Measurements from ENCODE around the gene CEMIP. TPM values are rescaled to one million over a fixed set of nuclear protein-coding genes. Genes with fewer than 3 reads are reported as not detected.

The CEMIP gene
- total and polyA plus RNA-seq, 2 of the 13 experiments (the other 11 are each of a cell fraction or from before 2014, with no cell fraction given) = 4.3 to 28.5 TPM

DNA sequence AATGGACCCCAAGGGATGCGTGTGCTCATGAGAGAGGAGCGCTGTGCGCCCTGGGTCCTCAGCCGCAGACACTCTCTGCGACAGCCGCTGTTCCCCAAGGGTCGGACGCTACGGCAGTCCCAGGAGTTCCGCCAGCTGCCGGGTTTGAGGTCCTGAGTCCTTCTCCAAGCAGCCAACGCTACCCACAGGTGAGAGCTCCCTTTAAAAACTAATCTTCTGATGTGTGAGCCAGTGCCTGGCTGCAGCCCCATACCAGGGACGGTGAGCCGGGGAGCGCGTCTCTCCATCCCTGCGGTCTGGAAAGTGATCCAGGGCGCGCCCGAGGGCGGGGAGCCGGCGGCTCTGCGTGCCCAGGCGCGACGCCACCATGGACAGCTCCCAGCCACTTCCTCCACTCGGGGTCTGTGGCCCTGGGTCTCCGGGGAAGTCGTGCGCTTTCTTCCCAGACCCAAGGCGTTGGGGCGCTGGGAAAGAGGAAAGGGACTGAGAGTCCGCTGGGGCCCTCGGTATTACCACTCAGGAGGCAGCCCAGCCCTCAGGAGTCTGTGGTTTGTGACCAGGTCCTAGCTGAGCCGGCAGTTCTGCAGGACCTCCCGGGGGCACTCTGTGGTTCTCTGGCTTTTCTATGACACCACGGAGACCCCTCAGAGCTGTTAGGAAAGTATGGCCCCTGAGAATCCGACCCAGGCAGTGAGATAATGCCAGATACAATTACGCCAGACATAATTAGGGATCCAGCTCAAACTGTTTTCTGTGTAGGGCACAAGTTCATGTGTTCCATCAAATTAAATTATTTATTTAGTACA is 1.4 kb downstream of the CEMIP start (continued):
- TF ChIP-seq ZSCAN31 (CRISPR knock-in tag; IDR thresholded peaks at IDR 0.05; ENCODE audit: low read depth) = peak; percentile 46; the same call in 1 of the 2 replicates
- TF ChIP-seq EZH2 (conservative IDR thresholded peaks at IDR 0.05; ENCODE audit: low read depth, low read length) = no peak
- peak; percentile 78 for TF ChIP-seq SPEN (CRISPR knock-in tag; IDR thresholded peaks at IDR 0.05; ENCODE audit: low read depth)
- no peak for TF ChIP-seq ZNF326 (CRISPR knock-in tag; IDR thresholded peaks at IDR 0.05; ENCODE audit: borderline replicate concordance)
- TF ChIP-seq NCOA5 (CRISPR knock-in tag; IDR thresholded peaks at IDR 0.05) = 0 out of 2 replicates have a peak, but pooled peaks have one; percentile 62
- peak; percentile 99 for TF ChIP-seq NFKB2 (CRISPR knock-in tag; IDR thresholded peaks at IDR 0.05; ENCODE audit: borderline replicate concordance)
- peak; percentile 98 for TF ChIP-seq BRCA1 (CRISPR knock-in tag; IDR thresholded peaks at IDR 0.05)
- TF ChIP-seq SIX4 (CRISPR knock-in tag; IDR thresholded peaks at IDR 0.05) = peak; percentile 71; the same call in 1 of the 2 replicates
- TF ChIP-seq HMGA1 (CRISPR knock-in tag; conservative IDR thresholded peaks at IDR 0.05) = no peak
- TF ChIP-seq ZNF333 (CRISPR knock-in tag; IDR thresholded peaks at IDR 0.05; ENCODE audit: borderline replicate concordance) = no peak
- TF ChIP-seq, protein P1, sequence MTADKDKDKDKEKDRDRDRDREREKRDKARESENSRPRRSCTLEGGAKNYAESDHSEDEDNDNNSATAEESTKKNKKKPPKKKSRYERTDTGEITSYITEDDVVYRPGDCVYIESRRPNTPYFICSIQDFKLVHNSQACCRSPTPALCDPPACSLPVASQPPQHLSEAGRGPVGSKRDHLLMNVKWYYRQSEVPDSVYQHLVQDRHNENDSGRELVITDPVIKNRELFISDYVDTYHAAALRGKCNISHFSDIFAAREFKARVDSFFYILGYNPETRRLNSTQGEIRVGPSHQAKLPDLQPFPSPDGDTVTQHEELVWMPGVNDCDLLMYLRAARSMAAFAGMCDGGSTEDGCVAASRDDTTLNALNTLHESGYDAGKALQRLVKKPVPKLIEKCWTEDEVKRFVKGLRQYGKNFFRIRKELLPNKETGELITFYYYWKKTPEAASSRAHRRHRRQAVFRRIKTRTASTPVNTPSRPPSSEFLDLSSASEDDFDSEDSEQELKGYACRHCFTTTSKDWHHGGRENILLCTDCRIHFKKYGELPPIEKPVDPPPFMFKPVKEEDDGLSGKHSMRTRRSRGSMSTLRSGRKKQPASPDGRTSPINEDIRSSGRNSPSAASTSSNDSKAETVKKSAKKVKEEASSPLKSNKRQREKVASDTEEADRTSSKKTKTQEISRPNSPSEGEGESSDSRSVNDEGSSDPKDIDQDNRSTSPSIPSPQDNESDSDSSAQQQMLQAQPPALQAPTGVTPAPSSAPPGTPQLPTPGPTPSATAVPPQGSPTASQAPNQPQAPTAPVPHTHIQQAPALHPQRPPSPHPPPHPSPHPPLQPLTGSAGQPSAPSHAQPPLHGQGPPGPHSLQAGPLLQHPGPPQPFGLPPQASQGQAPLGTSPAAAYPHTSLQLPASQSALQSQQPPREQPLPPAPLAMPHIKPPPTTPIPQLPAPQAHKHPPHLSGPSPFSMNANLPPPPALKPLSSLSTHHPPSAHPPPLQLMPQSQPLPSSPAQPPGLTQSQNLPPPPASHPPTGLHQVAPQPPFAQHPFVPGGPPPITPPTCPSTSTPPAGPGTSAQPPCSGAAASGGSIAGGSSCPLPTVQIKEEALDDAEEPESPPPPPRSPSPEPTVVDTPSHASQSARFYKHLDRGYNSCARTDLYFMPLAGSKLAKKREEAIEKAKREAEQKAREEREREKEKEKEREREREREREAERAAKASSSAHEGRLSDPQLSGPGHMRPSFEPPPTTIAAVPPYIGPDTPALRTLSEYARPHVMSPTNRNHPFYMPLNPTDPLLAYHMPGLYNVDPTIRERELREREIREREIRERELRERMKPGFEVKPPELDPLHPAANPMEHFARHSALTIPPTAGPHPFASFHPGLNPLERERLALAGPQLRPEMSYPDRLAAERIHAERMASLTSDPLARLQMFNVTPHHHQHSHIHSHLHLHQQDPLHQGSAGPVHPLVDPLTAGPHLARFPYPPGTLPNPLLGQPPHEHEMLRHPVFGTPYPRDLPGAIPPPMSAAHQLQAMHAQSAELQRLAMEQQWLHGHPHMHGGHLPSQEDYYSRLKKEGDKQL (CRISPR knock-in tag; IDR thresholded peaks at IDR 0.05; ENCODE audit: low read depth) = no peak
- TF ChIP-seq MAFK (conservative IDR thresholded peaks at IDR 0.05 in 1 of 2, IDR thresholded peaks at IDR 0.05 in 1 of 2; ENCODE audit: low read length in 2 of 2) = no peak
- TF ChIP-seq, protein P2, sequence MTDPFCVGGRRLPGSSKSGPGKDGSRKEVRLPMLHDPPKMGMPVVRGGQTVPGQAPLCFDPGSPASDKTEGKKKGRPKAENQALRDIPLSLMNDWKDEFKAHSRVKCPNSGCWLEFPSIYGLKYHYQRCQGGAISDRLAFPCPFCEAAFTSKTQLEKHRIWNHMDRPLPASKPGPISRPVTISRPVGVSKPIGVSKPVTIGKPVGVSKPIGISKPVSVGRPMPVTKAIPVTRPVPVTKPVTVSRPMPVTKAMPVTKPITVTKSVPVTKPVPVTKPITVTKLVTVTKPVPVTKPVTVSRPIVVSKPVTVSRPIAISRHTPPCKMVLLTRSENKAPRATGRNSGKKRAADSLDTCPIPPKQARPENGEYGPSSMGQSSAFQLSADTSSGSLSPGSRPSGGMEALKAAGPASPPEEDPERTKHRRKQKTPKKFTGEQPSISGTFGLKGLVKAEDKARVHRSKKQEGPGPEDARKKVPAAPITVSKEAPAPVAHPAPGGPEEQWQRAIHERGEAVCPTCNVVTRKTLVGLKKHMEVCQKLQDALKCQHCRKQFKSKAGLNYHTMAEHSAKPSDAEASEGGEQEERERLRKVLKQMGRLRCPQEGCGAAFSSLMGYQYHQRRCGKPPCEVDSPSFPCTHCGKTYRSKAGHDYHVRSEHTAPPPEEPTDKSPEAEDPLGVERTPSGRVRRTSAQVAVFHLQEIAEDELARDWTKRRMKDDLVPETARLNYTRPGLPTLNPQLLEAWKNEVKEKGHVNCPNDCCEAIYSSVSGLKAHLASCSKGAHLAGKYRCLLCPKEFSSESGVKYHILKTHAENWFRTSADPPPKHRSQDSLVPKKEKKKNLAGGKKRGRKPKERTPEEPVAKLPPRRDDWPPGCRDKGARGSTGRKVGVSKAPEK (CRISPR knock-in tag; IDR thresholded peaks at IDR 0.05; ENCODE audit: borderline replicate concordance) = no peak
- TF ChIP-seq SMARCC2 (IDR thresholded peaks at IDR 0.05) = no peak
- peak; percentile 63; the same call in 1 of the 2 replicates for TF ChIP-seq ZNF317 (CRISPR knock-in tag; IDR thresholded peaks at IDR 0.05)
- TF ChIP-seq DR1 (CRISPR knock-in tag; IDR thresholded peaks at IDR 0.05) = no peak
- TF ChIP-seq, protein P3, sequence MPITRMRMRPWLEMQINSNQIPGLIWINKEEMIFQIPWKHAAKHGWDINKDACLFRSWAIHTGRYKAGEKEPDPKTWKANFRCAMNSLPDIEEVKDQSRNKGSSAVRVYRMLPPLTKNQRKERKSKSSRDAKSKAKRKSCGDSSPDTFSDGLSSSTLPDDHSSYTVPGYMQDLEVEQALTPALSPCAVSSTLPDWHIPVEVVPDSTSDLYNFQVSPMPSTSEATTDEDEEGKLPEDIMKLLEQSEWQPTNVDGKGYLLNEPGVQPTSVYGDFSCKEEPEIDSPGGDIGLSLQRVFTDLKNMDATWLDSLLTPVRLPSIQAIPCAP (CRISPR knock-in tag; IDR thresholded peaks at IDR 0.05; ENCODE audit: low read depth) = 0 out of 2 replicates have a peak, but pooled peaks have one; percentile 47
- TF ChIP-seq ZNF782 (CRISPR knock-in tag; IDR thresholded peaks at IDR 0.05; ENCODE audit: borderline replicate concordance) = peak; percentile 97; the same call in 1 of the 2 replicates
- TF ChIP-seq CREB1 (IDR thresholded peaks at IDR 0.05) = no peak
- TF ChIP-seq CREB1 (CRISPR knock-in tag; IDR thresholded peaks at IDR 0.05) = no peak
- TF ChIP-seq NR2F2 (IDR thresholded peaks at IDR 0.05; ENCODE audit: borderline replicate concordance, low read depth) = no peak
- TF ChIP-seq HMG20A (CRISPR knock-in tag; IDR thresholded peaks at IDR 0.05; ENCODE audit: borderline replicate concordance) = peak; percentile 52; the same call in 1 of the 2 replicates
